Measurements from ENCODE around the gene CXCR2.

Gene CXCR2

DNA sequence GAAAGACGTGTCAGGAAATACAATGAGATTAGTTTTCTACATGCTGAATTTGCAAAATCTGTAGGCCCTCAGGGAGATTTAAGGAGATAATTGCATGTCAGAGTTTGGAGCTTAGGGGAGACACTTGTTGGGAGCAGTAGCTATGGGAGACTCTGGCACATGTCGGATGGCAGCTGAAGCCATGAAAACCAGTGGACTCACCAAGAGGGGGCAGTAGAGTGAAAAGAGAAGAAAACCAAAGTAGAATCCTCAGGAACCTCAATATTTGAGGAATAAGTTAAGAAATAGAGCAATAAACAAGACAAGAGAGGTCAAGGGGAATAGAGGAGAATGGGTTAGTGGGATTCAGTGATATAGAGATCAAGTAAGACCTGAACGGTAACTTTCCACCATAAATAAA lies 31.9 kb upstream of the CXCR2 start:
- TF ChIP-seq USF1 (IDR thresholded peaks at IDR 0.05) (no peak), YY1 (IDR thresholded peaks at IDR 0.05; ENCODE audit: low read depth) (no peak), FOXM1 (IDR thresholded peaks at IDR 0.05; ENCODE audit: borderline replicate concordance, low read depth) (no peak), TCF12 (IDR thresholded peaks at IDR 0.05; ENCODE audit: low read depth) (no peak), EP300 (IDR thresholded peaks at IDR 0.05; ENCODE audit: borderline replicate concordance) (no peak)
- TF ChIP-seq, protein P1, sequence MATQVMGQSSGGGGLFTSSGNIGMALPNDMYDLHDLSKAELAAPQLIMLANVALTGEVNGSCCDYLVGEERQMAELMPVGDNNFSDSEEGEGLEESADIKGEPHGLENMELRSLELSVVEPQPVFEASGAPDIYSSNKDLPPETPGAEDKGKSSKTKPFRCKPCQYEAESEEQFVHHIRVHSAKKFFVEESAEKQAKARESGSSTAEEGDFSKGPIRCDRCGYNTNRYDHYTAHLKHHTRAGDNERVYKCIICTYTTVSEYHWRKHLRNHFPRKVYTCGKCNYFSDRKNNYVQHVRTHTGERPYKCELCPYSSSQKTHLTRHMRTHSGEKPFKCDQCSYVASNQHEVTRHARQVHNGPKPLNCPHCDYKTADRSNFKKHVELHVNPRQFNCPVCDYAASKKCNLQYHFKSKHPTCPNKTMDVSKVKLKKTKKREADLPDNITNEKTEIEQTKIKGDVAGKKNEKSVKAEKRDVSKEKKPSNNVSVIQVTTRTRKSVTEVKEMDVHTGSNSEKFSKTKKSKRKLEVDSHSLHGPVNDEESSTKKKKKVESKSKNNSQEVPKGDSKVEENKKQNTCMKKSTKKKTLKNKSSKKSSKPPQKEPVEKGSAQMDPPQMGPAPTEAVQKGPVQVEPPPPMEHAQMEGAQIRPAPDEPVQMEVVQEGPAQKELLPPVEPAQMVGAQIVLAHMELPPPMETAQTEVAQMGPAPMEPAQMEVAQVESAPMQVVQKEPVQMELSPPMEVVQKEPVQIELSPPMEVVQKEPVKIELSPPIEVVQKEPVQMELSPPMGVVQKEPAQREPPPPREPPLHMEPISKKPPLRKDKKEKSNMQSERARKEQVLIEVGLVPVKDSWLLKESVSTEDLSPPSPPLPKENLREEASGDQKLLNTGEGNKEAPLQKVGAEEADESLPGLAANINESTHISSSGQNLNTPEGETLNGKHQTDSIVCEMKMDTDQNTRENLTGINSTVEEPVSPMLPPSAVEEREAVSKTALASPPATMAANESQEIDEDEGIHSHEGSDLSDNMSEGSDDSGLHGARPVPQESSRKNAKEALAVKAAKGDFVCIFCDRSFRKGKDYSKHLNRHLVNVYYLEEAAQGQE (IDR thresholded peaks at IDR 0.05; ENCODE audit: low read depth), result no peak

DNA sequence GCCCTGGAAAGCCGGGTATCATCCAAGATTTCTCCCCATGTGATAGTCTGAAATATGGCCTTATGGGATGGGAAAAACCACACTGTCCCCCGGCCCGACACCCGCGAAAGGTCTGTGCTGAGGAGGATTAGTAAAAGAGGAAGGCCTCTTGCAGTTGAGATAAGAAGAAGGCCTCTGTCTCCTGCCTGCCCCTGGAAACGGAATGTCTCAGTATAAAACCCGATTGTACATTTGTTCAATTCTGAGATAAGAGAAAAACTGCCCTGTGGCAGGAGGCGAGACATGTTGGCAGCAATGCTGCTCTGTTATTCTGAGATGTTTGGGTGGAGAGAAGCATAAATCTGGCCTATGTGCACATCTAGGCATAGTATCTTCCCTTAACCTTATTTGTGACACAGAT lies 30.0 kb upstream of the CXCR2 start:
- TF ChIP-seq YY1 (IDR thresholded peaks at IDR 0.05; ENCODE audit: low read depth), result no peak
- TF ChIP-seq, protein P1 (IDR thresholded peaks at IDR 0.05; ENCODE audit: low read depth), result no peak
- TF ChIP-seq NFIC (IDR thresholded peaks at IDR 0.05), result no peak
- no peak for TF ChIP-seq ZBTB7A (IDR thresholded peaks at IDR 0.05; ENCODE audit: low read depth)
- TF ChIP-seq RAD21 (IDR thresholded peaks at IDR 0.05; ENCODE audit: low read depth), result no peak
- no peak for TF ChIP-seq FOXM1 (IDR thresholded peaks at IDR 0.05; ENCODE audit: borderline replicate concordance, low read depth)
- no peak for TF ChIP-seq TAF1 (IDR thresholded peaks at IDR 0.05; ENCODE audit: low read depth)
- TF ChIP-seq USF1 (IDR thresholded peaks at IDR 0.05), result no peak
- TF ChIP-seq TCF12 (IDR thresholded peaks at IDR 0.05; ENCODE audit: low read depth), result no peak
- TF ChIP-seq, protein P2, sequence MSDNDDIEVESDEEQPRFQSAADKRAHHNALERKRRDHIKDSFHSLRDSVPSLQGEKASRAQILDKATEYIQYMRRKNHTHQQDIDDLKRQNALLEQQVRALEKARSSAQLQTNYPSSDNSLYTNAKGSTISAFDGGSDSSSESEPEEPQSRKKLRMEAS (IDR thresholded peaks at IDR 0.05), result no peak
- TF ChIP-seq EP300 (IDR thresholded peaks at IDR 0.05; ENCODE audit: borderline replicate concordance), result no peak

GRCh38 chr2:218097975-218098374 lies 27.9 kb upstream of the CXCR2 start:
- TF ChIP-seq FOXM1 (IDR thresholded peaks at IDR 0.05; ENCODE audit: borderline replicate concordance, low read depth), result no peak
- TF ChIP-seq ZBTB7A (IDR thresholded peaks at IDR 0.05; ENCODE audit: low read depth), result no peak
- TF ChIP-seq TEAD4 (IDR thresholded peaks at IDR 0.05), result no peak
- TF ChIP-seq RAD21 (IDR thresholded peaks at IDR 0.05; ENCODE audit: low read depth), result no peak
- TF ChIP-seq YY1 (IDR thresholded peaks at IDR 0.05; ENCODE audit: low read depth), result no peak
- TF ChIP-seq TCF12 (IDR thresholded peaks at IDR 0.05; ENCODE audit: low read depth), result no peak

DNA sequence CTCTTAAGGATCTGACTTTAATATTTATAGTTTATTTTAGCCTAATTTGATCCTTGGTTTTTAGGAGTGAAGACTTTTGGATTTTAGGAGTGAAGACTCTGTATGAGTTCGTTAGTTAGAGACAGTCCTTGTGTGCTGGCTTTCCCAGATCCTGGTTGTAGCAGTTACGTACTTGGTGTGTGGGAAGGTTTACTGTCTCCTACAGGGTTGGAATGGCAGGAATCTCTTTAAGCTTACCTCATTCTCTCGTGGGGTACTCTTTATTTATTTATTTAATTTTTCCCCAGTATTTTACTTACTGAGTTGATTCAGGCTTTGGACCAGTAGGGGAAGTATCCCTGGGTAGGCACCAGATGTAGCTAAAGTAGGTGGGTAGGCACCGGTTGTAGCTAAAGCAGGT lies 1.8 kb upstream of the CXCR2 start:
- TF ChIP-seq RAD21 (IDR thresholded peaks at IDR 0.05; ENCODE audit: low read depth) (no peak), NFIC (IDR thresholded peaks at IDR 0.05) (no peak), TAF1 (IDR thresholded peaks at IDR 0.05; ENCODE audit: low read depth) (no peak), EGR1 (IDR thresholded peaks at IDR 0.05) (no peak), USF1 (IDR thresholded peaks at IDR 0.05) (no peak), TEAD4 (IDR thresholded peaks at IDR 0.05) (no peak), CEBPB (IDR thresholded peaks at IDR 0.05) (no peak), ZBTB7A (IDR thresholded peaks at IDR 0.05; ENCODE audit: low read depth) (no peak), YY1 (IDR thresholded peaks at IDR 0.05; ENCODE audit: low read depth) (no peak), TCF12 (IDR thresholded peaks at IDR 0.05; ENCODE audit: low read depth) (no peak), EP300 (IDR thresholded peaks at IDR 0.05; ENCODE audit: borderline replicate concordance) (no peak), FOXM1 (IDR thresholded peaks at IDR 0.05; ENCODE audit: borderline replicate concordance, low read depth) (no peak), CREB1 (IDR thresholded peaks at IDR 0.05; ENCODE audit: low read depth) (no peak)
- TF ChIP-seq, protein P2 (IDR thresholded peaks at IDR 0.05), result no peak
- TF ChIP-seq, protein P1 (IDR thresholded peaks at IDR 0.05; ENCODE audit: low read depth), result no peak
